ENCODE data around the gene NINL.

- TF ChIP-seq CTCF (IDR thresholded peaks at IDR 0.05; ENCODE audit: low read length) (no peak), EZH2 (IDR thresholded peaks at IDR 0.05; ENCODE audit: borderline replicate concordance, low read length) (no peak)
Measured at GRCh38 chr20:25544311-25544710, 41.0 kb downstream of the NINL start.

All from OCI-LY1 (cell line).